ENCODE measurements around the gene DKKL1.

DKKL1 gene

GRCh38 chr19:49396738-49397505 lies 33.2 kb downstream of the DKKL1 start:
- DNase-seq, result no peak

- no peak for DNase-seq
Measured at GRCh38 chr19:49398001-49398615, 34.4 kb downstream of the DKKL1 start.

GRCh38 chr19:49398931-49399330 lies 35.3 kb downstream of the DKKL1 start:
- DNase-seq, result no peak

- no peak for DNase-seq
Measured at GRCh38 chr19:49400029-49400428, 36.4 kb downstream of the DKKL1 start.

GRCh38 chr19:49403404-49404187 lies 39.9 kb downstream of the DKKL1 start:
- DNase-seq, result peak; percentile 45 to 98 (median 84)

GRCh38 chr19:49407079-49407478 lies 43.4 kb downstream of the DKKL1 start:
- DNase-seq, result no peak

GRCh38 chr19:49407482-49408015 lies 43.9 kb downstream of the DKKL1 start:
- no peak for DNase-seq

GRCh38 chr19:49408816-49409440 lies 45.3 kb downstream of the DKKL1 start:
- no peak for DNase-seq

DNA sequence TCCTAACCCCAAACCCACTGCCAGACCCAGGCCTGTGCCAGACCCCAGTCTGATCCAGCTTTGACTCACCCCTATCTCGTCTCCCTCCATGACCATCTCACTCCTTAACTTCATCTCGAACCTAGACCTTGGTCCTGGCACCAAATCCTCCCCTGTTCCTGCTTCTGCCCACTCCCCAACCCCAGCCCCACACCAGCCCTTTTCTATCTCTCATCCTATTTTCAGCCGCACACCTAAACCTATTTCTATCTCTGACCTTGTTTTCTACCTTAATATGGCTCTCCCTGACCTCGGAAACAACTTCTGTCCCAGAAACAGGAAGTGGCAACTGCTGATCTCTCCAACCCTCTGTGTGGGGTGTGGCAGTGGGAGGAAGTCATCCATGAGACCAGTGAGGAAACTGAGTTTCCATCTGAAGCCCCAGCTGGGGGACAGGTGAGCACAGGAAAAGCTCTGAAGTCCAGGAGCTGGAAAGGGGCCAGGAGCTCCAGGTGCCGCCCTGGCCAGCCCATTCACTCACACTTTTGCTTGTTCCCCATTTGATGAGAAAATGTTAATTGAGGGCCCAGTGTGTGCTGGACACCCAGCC lies 45.9 kb downstream of the DKKL1 start:
- DNase-seq, result peak in 1 of 3 experiments; percentile 5

DNA sequence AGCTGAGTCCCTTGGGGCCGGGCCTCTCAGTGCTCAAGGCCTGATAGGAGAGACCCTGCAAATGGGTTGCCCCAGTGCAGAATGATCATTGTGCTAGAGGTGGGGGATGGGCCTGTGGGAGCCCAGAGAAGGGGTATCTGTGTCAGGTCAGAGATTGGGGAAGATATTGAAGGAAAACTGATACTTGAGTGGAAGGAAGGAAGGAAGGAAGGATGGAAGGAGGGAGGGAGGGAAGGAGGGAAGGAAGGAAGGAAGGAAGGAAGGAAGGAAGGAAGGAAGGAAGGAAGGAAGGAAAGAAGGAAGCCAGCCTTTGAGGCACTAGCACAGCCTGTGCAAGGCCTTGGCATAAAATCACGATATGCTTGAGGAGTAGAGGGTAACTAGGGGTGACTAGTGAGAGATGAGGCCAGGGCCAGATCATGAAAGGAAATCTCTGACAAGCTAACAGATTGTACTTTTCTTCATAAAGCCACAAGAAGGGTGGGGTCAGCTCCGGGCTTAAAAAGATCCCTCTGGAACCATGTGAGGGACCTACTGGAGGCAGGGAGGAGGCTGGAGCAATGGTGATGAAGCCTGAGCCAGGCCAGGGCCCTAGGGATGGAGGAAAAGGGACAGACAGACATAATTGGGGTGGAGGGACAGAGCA lies 48.1 kb downstream of the DKKL1 start:
- DNase-seq, result no peak

DNA sequence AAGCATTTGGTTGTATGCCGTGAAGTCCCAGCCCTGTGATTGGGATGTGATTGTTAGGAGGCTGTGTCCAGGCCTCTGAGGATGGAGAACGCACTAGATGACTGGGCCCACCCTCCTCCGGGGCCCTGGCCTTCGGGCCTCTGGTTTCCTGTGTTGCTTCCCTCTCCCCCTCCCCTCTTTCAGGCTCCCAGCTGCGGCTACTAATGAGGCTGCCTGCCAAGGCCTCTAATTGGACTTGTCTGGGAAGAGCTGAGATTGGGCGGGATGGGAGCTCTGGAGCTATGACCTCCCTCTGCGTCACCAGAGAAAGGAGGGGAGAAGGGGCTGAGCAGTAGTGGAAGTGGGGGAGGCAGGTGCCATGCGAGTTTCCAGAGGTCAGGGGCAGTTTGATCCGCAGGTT lies 49.7 kb downstream of the DKKL1 start:
- DNase-seq, result peak in 2 of 3 experiments; percentile 24 to 54

- DNase-seq, result no peak
Measured at GRCh38 chr19:49414256-49414655, 50.6 kb downstream of the DKKL1 start.

- DNase-seq, result no peak
Measured at GRCh38 chr19:49415102-49415809, 51.6 kb downstream of the DKKL1 start.

GRCh38 chr19:49415810-49416200 lies 52.1 kb downstream of the DKKL1 start:
- no peak for DNase-seq

GRCh38 chr19:49417088-49417487 lies 53.4 kb downstream of the DKKL1 start:
- DNase-seq, result no peak

DNA sequence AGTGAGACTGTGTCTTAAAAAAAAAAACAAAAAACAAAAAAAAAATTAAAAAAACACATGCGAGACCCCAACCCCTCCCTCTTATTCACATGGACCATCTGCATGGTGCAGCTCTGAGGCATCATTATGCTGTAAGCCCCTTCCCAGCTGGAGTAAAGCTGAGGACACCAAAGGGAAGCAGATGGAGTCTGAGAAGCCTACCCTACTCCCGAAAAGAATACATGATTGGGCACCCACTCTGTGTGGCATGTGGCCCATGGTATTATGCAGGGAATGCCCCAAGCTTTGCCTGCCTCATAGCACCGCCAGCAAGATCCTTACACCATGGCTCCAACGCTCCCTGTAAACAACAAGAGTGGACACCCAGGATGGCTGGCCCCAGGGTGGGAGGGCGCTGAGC lies 54.8 kb downstream of the DKKL1 start:
- no peak for DNase-seq

- no peak for DNase-seq
Measured at GRCh38 chr19:49419173-49419572, 55.5 kb downstream of the DKKL1 start.

GRCh38 chr19:49420227-49420626 lies 56.5 kb downstream of the DKKL1 start:
- no peak for DNase-seq

- DNase-seq, result peak; percentile 74 to 97 (median 91)
Measured at GRCh38 chr19:49421039-49421877, 57.6 kb downstream of the DKKL1 start.

DNA sequence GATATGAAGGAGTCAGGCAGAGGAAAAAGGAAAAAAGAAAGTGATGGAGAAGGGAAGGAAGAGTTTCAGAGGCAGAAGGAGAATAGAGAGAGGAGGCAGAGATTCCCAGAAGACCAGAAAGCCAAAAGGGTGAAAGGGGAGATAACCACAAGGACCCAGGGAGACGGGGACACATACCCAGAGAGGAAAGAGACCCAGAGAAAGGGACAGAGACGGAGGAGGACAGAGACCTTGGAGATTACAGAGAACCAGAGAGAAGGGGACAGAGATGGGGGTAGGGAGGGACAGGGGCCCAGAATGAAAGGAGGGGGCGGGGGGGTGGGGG lies 58.2 kb downstream of the DKKL1 start:
- DNase-seq, result no peak

Measured in NCI-H1417 (cell line).